CD4-positive, alpha-beta T cell treated with Interleukin-1 beta for 1 hour (primary cell): ENCODE results near the gene PRSS27.
"Not testable (repeated sequence)": the region's sequence is repeated elsewhere in the genome, so short reads cannot be mapped to it uniquely, and the experiment has no call there.

Experiments
- DNase-seq, 2 donors: peaks; one replicate each; pipeline ENCODE4 v3.0.0-alpha.2; 2020 to 2022

PRSS27 gene

GRCh38 chr16:2670017-2670416 is 50.0 kb downstream of the PRSS27 start:
- DNase-seq = peak; percentile 64 to 68

GRCh38 chr16:2669587-2669986 is 50.4 kb downstream of the PRSS27 start:
- DNase-seq = not testable (repeated sequence)

- DNase-seq = not testable (repeated sequence)
Observed at GRCh38 chr16:2666671-2667070, 53.4 kb downstream of the PRSS27 start.

- no peak for DNase-seq
Observed at GRCh38 chr16:2664574-2664982, 55.4 kb downstream of the PRSS27 start.

- peak in 1 of 2 donors; percentile 48 for DNase-seq
Observed at GRCh38 chr16:2663553-2664546, 56.2 kb downstream of the PRSS27 start.
